C4-2B (cell line): ENCODE data around the gene HOXA7.

Experiments used
- ZFX ChIP-seq: fragments of 450-650 bp; IDR thresholded peaks from 2 replicates; pipeline ENCODE4 v1.6.1; 2017
- TF ChIP-seq, protein P1 (sequence below): fragments of 450-650 bp; conservative IDR thresholded peaks from 2 replicates; pipeline ENCODE4 v1.5.1; 2017; ENCODE audit warnings: mild to moderate bottlenecking

DNA sequence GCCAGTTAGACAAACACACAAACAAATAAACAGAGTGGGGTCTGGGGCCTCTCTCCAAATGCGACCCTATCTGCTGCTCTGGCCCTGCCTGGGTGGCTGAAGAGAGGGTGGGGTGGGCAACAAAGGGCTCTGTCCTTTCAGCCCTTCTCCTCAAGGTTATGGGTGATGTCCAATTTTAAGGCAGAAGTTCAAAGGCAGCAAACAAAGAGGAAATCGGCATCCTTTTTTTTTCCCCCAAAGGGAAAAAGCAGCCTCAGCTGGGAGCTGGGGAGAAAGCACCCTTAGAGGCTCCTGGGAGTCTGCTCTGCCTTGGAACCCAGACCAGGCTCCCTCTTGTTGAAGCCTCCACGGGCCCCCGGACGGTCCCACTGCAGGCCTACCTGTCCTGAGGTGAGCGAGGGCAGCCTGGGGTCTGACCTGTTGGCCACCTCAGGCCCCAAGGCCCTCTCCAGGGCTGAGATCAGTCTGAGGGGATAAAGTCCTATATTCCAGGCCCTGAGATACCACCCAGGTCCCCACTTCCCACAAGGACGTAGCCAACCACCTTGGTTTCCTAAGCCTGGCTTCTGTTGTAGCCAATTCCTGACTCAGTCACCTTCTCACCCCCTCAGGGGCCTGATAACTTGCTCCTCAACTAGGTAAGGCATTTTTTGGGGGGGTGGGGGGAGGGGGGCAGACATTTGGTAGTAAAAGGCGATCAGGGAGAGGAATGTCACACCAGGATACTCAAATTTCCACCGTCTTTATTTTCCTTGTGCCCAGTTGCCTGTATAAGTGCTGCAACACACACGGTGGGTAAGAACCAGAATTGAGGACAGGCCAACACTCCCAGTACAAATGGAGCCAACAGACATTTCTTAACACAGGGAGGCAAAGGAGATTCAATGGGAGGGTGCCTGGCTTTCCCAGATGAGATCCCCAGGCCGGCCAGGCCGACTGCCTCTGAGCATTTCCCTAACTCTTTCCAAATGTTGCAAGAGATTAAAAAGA lies 24.3 kb upstream of the HOXA7 start:
- TF ChIP-seq, protein P1, sequence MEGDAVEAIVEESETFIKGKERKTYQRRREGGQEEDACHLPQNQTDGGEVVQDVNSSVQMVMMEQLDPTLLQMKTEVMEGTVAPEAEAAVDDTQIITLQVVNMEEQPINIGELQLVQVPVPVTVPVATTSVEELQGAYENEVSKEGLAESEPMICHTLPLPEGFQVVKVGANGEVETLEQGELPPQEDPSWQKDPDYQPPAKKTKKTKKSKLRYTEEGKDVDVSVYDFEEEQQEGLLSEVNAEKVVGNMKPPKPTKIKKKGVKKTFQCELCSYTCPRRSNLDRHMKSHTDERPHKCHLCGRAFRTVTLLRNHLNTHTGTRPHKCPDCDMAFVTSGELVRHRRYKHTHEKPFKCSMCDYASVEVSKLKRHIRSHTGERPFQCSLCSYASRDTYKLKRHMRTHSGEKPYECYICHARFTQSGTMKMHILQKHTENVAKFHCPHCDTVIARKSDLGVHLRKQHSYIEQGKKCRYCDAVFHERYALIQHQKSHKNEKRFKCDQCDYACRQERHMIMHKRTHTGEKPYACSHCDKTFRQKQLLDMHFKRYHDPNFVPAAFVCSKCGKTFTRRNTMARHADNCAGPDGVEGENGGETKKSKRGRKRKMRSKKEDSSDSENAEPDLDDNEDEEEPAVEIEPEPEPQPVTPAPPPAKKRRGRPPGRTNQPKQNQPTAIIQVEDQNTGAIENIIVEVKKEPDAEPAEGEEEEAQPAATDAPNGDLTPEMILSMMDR, result no peak
- TF ChIP-seq ZFX, result no peak
